WTC11 (cell line): Measurements from ENCODE around the gene THUMPD1. TPM values are rescaled to one million over a fixed set of nuclear protein-coding genes. Genes with fewer than 3 reads are reported as not detected.
"Not testable (repeated sequence)": the region's sequence is repeated elsewhere in the genome, so short reads cannot be mapped to it uniquely, and the experiment has no call there.

Experiments
- ATAC-seq: fragments of 200-7000 bp; cut with Tn5 transposase; 2 replicates; pipeline ENCODE4 v1.10.0; 2021; ENCODE audit warnings: mild to moderate bottlenecking, moderate library complexity
- CTCF ChIA-PET: fragments of 300-600 bp; sonication (Branson Sonifier 250); formaldehyde crosslinking; loops from one replicate; lab custom pipeline; 2021; ENCODE audit warnings: antibody characterized with exemption; lab: Charles Lee
- POLR2A ChIA-PET: fragments of 350-600 bp; sonication (Branson Sonifier 250); formaldehyde crosslinking; loops from one replicate; lab custom pipeline; 2021; ENCODE audit warnings: antibody characterized with exemption; lab: Charles Lee
- DNase-seq: peaks from one replicate; pipeline ENCODE4 v3.0.0; 2021; ENCODE audit warnings: low spot score
- H3K27ac Mint-ChIP-seq: 2 replicates; pipeline ENCODE4 v1.8.0; 2021; ENCODE audit warnings: mixed read lengths
- H3K27me3 Mint-ChIP-seq: 2 replicates; pipeline ENCODE4 v1.8.0; 2021; ENCODE audit warnings: low read depth, mild to moderate bottlenecking, moderate library complexity, mixed read lengths
- H3K36me3 Mint-ChIP-seq: 2 replicates; pipeline ENCODE4 v1.8.0; 2021; ENCODE audit warnings: mixed read lengths
- H3K4me1 Mint-ChIP-seq: 2 replicates; pipeline ENCODE4 v1.8.0; 2022; ENCODE audit warnings: mixed read lengths
- H3K4me3 Mint-ChIP-seq: 2 replicates; pipeline ENCODE4 v1.8.0; 2021; ENCODE audit warnings: mild to moderate bottlenecking, moderate library complexity, mixed read lengths
- H3K9me3 Mint-ChIP-seq: 2 replicates; pipeline ENCODE4 v1.8.0; 2021; ENCODE audit warnings: mixed read lengths
- CREB1 ChIP-seq: sonication (generic); formaldehyde crosslinking; IDR thresholded peaks from 2 replicates; pipeline ENCODE4 v1.8.0; 2023; ENCODE audit warnings: mild to moderate bottlenecking, missing genetic modification reagents
- ESRRA ChIP-seq: sonication (generic); formaldehyde crosslinking; IDR thresholded peaks from 2 replicates; pipeline ENCODE4 v1.8.1; 2022; ENCODE audit warnings: mild to moderate bottlenecking, missing genetic modification reagents, borderline replicate concordance
- FOXK1 ChIP-seq: sonication (generic); formaldehyde crosslinking; IDR thresholded peaks from 2 replicates; pipeline ENCODE4 v1.8.0; 2022; ENCODE audit warnings: mild to moderate bottlenecking, moderate library complexity, missing genetic modification reagents
- GABPB1 ChIP-seq: sonication (generic); formaldehyde crosslinking; IDR thresholded peaks from 2 replicates; pipeline ENCODE4 v1.8.1; 2023; ENCODE audit warnings: mild to moderate bottlenecking, missing genetic modification reagents
- GTF2I ChIP-seq: fragments of 250-450 bp; sonication (Bioruptor Pico); conservative IDR thresholded peaks from 2 replicates; pipeline ENCODE4 v1.4.0; 2021; ENCODE audit warnings: mild to moderate bottlenecking
- HMGA2 ChIP-seq: fragments of 250-450 bp; sonication (Bioruptor Pico); IDR thresholded peaks from 2 replicates; pipeline ENCODE4 v1.4.0; 2021; ENCODE audit warnings: mild to moderate bottlenecking, moderate library complexity
- IRF2 ChIP-seq: sonication (generic); formaldehyde crosslinking; IDR thresholded peaks from 2 replicates; pipeline ENCODE4 v1.8.0; 2022; ENCODE audit warnings: low read depth, missing genetic modification reagents, borderline replicate concordance
- MAX ChIP-seq: sonication (generic); formaldehyde crosslinking; IDR thresholded peaks from 2 replicates; pipeline ENCODE4 v1.8.0; 2022; ENCODE audit warnings: mild to moderate bottlenecking, missing genetic modification reagents
- NFYB ChIP-seq: sonication (generic); formaldehyde crosslinking; conservative IDR thresholded peaks from 2 replicates; pipeline ENCODE4 v1.8.0; 2022; ENCODE audit warnings: low read depth, missing genetic modification reagents
- NR2C2 ChIP-seq: sonication (generic); formaldehyde crosslinking; IDR thresholded peaks from 2 replicates; pipeline ENCODE4 v1.8.0; 2022; ENCODE audit warnings: mild to moderate bottlenecking, missing genetic modification reagents
- OVOL2 ChIP-seq: fragments of 250-450 bp; sonication (Bioruptor Pico); IDR thresholded peaks from 2 replicates; pipeline ENCODE4 v1.9.0; 2021; ENCODE audit warnings: mild to moderate bottlenecking, borderline replicate concordance
- TCF7 ChIP-seq: sonication (generic); formaldehyde crosslinking; IDR thresholded peaks from 2 replicates; pipeline ENCODE4 v1.8.0; 2022; ENCODE audit warnings: mild to moderate bottlenecking, low read depth, missing genetic modification reagents, moderate library complexity
- TP53 ChIP-seq: sonication (generic); formaldehyde crosslinking; IDR thresholded peaks from 2 replicates; pipeline ENCODE4 v1.8.1; 2023; ENCODE audit warnings: mild to moderate bottlenecking, missing genetic modification reagents
- total RNA-seq: library from RNA; stranded (reverse); gene quantifications from 3 replicates; pipeline ENCODE4 v1.2.3, GENCODE V29; 2021
- TF ChIP-seq, protein P1 (sequence below): fragments of 250-450 bp; sonication (Bioruptor Pico); IDR thresholded peaks from 2 replicates; pipeline ENCODE4 v1.9.0; 2021; ENCODE audit warnings: mild to moderate bottlenecking
- TF ChIP-seq, protein P2 (sequence below): sonication (generic); formaldehyde crosslinking; IDR thresholded peaks from 2 replicates; pipeline ENCODE4 v1.8.1; 2023; ENCODE audit warnings: mild to moderate bottlenecking, missing genetic modification reagents, moderate library complexity

Gene THUMPD1
- total RNA-seq, 1 experiment from 2014 or later = 48.5 TPM

DNA sequence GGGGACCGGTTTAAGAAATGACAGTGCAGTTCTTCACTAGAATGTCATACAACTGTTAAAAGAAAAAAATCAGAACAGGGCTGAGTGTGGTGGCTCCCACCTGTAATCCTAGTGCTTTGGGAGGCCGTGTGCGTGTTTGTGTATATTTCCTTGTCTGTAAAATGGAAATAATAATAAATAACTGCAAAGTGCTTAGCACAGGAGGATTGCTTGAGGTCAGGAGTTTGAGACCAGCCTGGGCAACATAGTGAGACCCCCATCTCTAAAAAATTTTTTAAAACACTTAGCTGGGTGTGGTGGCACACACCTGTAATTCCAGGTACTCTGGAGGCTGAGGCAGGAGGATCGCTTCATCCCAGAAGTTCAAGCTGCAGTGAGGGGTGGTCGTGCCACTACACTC lies 24.7 kb upstream of the THUMPD1 start (continued):
- TF ChIP-seq TCF7 (CRISPR knock-in tag) (no peak), MAX (CRISPR knock-in tag) (no peak), HMGA2 (CRISPR knock-in tag) (no peak), OVOL2 (CRISPR knock-in tag) (no peak), ESRRA (CRISPR knock-in tag) (no peak), TP53 (CRISPR knock-in tag) (no peak), IRF2 (CRISPR knock-in tag) (no peak)

DNA sequence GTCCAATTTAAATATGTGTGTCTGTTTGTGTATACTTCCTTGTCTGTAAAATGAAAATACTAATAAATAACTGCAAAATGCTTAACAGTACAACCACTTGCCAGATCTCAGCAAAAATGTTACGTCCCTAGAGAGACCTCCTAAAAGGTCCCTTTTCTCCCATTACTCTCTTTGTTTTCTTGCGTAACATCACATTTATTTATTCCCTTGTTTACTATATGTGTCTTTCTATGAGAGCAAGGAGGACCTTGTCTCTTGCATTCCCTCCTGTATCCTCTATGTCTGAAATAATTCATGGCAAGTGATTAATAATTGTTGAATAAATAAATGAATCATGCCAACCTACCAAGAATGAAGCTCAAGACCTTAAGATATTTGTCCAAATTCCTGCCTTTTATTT lies 24.1 kb upstream of the THUMPD1 start:
- peaks cover 8% of the 10 kb centered on the region; the same call in 1 of the 2 replicates for H3K36me3 Mint-ChIP-seq
- ChIA-PET POLR2A (no interaction called here), CTCF (interaction anchor here (2.6 kb wide), 1 partner anchor 9 kb away, joined by 19 read pairs; no protein-coding TSS in a partner anchor)
- peaks cover 18% of the 10 kb centered on the region for H3K4me1 Mint-ChIP-seq
- H3K4me3 Mint-ChIP-seq = no peak overlapping the region
- TF ChIP-seq, protein P1, sequence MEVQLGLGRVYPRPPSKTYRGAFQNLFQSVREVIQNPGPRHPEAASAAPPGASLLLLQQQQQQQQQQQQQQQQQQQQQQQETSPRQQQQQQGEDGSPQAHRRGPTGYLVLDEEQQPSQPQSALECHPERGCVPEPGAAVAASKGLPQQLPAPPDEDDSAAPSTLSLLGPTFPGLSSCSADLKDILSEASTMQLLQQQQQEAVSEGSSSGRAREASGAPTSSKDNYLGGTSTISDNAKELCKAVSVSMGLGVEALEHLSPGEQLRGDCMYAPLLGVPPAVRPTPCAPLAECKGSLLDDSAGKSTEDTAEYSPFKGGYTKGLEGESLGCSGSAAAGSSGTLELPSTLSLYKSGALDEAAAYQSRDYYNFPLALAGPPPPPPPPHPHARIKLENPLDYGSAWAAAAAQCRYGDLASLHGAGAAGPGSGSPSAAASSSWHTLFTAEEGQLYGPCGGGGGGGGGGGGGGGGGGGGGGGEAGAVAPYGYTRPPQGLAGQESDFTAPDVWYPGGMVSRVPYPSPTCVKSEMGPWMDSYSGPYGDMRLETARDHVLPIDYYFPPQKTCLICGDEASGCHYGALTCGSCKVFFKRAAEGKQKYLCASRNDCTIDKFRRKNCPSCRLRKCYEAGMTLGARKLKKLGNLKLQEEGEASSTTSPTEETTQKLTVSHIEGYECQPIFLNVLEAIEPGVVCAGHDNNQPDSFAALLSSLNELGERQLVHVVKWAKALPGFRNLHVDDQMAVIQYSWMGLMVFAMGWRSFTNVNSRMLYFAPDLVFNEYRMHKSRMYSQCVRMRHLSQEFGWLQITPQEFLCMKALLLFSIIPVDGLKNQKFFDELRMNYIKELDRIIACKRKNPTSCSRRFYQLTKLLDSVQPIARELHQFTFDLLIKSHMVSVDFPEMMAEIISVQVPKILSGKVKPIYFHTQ = no peak
- TF ChIP-seq CREB1 (CRISPR knock-in tag) (no peak), NR2C2 (CRISPR knock-in tag) (no peak), FOXK1 (CRISPR knock-in tag) (no peak), GTF2I (CRISPR knock-in tag) (no peak)
- TF ChIP-seq, protein P2, sequence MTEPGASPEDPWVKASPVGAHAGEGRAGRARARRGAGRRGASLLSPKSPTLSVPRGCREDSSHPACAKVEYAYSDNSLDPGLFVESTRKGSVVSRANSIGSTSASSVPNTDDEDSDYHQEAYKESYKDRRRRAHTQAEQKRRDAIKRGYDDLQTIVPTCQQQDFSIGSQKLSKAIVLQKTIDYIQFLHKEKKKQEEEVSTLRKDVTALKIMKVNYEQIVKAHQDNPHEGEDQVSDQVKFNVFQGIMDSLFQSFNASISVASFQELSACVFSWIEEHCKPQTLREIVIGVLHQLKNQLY (CRISPR knock-in tag) = no peak
- ATAC-seq (no peak), DNase-seq (no peak)
- no peak overlapping the region for H3K27ac Mint-ChIP-seq
- peaks cover 23% of the 10 kb centered on the region for H3K9me3 Mint-ChIP-seq
- peaks cover 6% of the 10 kb centered on the region for H3K27me3 Mint-ChIP-seq

GRCh38 chr16:20764448-20764847 lies 22.8 kb upstream of the THUMPD1 start:
- DNase-seq, ATAC-seq, H3K36me3 Mint-ChIP-seq, H3K27ac Mint-ChIP-seq, H3K27me3 Mint-ChIP-seq, H3K4me3 Mint-ChIP-seq, POLR2A ChIA-PET: not testable (repeated sequence)
- CTCF ChIA-PET = interaction anchor here (2.6 kb wide), 1 partner anchor 10 kb away, joined by 19 read pairs; no protein-coding TSS in a partner anchor
- 0 out of 2 replicates have a peak, but pooled peaks have one; percentile 24 for TF ChIP-seq GABPB1
- H3K4me1 Mint-ChIP-seq = peaks cover 18% of the 10 kb centered on the region
- H3K9me3 Mint-ChIP-seq = peaks cover 25% of the 10 kb centered on the region

- peaks cover 8% of the 10 kb centered on the region; the same call in 1 of the 2 replicates for H3K36me3 Mint-ChIP-seq
Measured at GRCh38 chr16:20763461-20764232, 22.0 kb upstream of the THUMPD1 start, which contains the start of gene ACSM3. ACSM3 (plus strand) TSS chr16:20764014; CDS start chr16:20770035, 6,021 bp downstream.

More at GRCh38 chr16:20763461-20764232, 22.0 kb upstream of the THUMPD1 start, which contains the start of gene ACSM3:
- Mint-ChIP-seq H3K27ac (peak within 1 kb of the TSS; percentile 75; the same call in 1 of the 2 replicates), H3K4me3 (peak within 1 kb of the TSS; percentile 79), H3K9me3 (peaks cover 25% of the 10 kb centered on the region), H3K4me1 (peaks cover 18% of the 10 kb centered on the region), H3K27me3 (peaks cover 6% of the 10 kb centered on the region)
- ChIA-PET CTCF (interaction anchor here (1.0 to 2.6 kb wide), 2 partner anchors 11 to 1162 kb away, joined by 4 to 19 read pairs; no protein-coding TSS in a partner anchor), POLR2A (no interaction called here)
- ATAC-seq (peak; percentile 99), DNase-seq (peak; percentile 39)
- no peak for TF ChIP-seq NFYB (CRISPR knock-in tag)
